HG02678 (cell line): ENCODE data around the gene TBC1D22A.
"Not testable (repeated sequence)": the region's sequence is repeated elsewhere in the genome, so short reads cannot be mapped to it uniquely, and the experiment has no call there.

Experiments
- ATAC-seq: cut with Tn5 transposase; IDR thresholded peaks from one replicate; pipeline ENCODE4 v1.9.1; 2021; ENCODE audit warnings: mild to moderate bottlenecking, moderate library complexity; ENCODE audit not compliant: unreplicated experiment

Gene TBC1D22A, protein sequence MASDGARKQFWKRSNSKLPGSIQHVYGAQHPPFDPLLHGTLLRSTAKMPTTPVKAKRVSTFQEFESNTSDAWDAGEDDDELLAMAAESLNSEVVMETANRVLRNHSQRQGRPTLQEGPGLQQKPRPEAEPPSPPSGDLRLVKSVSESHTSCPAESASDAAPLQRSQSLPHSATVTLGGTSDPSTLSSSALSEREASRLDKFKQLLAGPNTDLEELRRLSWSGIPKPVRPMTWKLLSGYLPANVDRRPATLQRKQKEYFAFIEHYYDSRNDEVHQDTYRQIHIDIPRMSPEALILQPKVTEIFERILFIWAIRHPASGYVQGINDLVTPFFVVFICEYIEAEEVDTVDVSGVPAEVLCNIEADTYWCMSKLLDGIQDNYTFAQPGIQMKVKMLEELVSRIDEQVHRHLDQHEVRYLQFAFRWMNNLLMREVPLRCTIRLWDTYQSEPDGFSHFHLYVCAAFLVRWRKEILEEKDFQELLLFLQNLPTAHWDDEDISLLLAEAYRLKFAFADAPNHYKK

DNA sequence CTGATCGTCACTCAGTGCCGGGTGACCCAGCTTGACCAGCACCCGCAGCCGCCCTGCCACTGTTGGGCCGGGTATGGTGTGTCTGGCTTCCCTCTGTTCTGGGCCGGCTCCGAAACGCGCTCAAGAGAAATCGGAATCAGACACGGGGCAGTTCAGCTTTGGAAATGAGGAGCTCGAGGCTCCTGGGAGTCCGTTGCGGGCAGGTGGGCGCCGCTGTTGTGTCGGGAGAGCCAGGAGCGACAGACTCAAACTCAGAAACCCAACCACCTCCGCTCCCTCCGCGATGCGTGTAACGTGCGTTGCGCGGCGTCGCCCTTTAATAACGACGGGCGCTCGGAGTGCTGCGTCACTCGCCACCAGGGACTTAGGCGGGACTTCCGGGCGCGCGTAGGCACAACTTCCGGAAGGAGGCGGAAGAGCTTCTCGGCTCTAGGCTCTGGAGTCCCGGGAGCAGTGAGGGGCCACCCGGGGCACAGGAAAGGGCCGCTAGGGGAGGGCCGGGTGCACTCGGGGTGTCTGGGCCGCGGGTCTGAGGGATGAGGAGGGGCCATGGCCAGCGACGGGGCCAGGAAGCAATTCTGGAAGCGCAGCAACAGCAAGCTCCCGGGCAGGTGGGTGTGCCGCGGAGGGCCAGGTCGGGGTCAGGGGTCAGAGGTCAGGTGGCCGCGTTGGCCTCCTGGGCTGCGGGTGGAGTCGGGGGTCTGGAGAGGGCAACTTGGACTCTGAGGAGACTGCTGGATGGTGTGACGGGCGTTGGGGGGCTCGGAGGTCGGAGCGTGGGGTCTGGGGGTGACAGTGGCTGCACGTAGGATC is at the start of gene TBC1D22A:
TSS of gene TBC1D22A (plus strand) at position 413 of the 813 bp plus-strand sequence. CDS start at position 550, 137 bp downstream.
- ATAC-seq = peak; percentile 86

DNA sequence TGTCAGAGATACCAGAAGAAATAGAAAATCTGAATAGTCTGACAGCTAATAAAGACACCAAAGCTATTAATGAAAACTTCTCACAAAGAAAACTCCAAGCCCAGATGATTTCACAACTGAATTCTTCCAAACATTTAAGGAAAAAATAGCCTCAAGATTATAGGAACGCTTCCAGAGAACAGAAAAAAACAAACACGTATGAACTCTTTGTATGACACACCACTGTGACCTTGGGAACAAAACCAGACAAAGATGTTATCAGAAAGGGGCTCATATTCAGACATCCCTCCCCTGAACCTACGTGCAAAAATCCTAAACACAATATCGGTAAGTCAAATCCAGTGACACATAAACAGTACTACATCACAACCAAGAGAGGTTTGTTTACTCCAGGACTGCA is 47.9 kb upstream of the TBC1D22A start:
- no peak for ATAC-seq

DNA sequence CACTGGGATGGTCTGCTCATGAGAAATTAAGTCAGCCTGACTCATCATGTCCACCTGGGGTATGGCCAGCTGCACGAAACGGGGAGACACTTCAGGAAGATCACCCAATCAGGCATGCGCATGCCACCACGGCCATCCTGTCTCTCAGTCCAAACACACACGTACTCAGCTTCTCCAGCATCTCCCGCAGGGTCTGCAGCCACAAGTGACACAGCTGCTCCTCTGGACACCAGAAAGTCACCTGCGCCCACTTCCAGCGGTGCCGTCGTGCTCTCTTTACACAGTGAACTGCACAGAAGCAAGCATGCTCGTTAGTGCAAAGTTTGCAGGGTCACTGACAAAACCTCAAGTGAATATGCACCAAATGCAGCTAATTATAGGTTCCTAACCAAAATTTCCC is 42.5 kb upstream of the TBC1D22A start:
- ATAC-seq = no peak

DNA sequence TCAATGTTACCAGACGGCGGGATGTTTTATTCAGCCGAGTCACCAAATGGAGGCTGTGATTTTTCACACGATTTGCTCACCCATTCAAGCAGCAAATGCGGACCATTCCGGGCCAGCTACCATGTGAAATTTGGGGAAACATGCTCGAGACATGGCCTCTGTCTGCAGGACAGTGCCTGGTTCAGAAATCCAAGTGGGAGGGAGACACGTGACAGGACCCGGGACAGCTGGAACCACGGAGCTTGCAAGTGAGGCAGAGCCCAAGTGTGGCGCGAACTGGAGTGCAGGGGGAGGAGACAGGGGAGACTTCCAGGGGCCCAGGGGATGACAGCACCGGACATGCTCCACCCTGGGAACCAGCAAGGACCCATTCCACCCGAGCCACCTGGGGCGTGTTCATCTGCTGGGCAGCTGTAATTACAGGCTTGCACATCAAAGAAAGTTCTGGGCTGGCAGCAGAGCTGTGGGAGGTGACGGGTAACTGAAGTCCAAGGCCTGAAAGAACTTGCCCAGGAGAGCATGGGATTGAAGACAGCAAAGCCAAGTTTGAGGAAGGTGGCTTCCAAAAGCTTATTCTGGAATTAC is 40.9 kb upstream of the TBC1D22A start:
- ATAC-seq = no peak

DNA sequence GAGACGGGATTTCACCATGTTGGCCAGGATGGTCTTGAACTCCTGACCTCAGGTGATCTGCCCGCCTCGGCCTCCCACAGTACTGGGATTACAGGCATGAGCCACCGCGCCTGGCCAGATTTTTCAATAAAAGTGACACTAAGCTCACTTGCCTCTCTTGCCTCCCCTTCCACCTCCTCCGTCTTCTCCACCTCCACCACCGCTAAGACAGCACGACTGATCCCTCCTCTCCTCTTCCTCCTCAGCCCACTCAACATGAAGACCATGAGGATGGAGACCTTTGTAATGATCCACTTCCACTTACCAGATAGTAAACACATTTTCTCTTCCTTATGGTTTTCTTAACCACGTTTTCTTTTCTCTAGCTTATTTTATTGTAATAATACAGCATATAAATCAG is 38.6 kb upstream of the TBC1D22A start:
- no peak for ATAC-seq

DNA sequence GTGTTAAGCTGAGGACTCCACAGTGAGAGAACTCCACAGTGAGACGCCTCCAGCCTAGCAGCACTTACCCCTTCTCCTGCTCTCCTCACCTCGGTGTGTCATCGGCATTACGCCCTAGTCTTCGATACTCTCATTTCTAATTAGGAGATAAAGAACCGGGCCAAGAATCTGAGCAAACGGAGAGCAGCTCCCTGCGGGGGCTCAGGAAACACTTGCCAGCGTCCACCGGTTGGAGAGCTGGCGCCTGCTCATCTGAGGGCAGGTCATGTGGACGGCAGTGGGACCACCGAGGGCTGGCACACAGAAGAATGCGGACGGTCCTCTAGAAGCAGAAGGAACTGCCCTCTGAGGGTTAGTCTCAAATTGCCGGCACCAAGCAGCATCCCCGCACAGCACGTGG is 37.4 kb upstream of the TBC1D22A start:
- ATAC-seq = no peak

DNA sequence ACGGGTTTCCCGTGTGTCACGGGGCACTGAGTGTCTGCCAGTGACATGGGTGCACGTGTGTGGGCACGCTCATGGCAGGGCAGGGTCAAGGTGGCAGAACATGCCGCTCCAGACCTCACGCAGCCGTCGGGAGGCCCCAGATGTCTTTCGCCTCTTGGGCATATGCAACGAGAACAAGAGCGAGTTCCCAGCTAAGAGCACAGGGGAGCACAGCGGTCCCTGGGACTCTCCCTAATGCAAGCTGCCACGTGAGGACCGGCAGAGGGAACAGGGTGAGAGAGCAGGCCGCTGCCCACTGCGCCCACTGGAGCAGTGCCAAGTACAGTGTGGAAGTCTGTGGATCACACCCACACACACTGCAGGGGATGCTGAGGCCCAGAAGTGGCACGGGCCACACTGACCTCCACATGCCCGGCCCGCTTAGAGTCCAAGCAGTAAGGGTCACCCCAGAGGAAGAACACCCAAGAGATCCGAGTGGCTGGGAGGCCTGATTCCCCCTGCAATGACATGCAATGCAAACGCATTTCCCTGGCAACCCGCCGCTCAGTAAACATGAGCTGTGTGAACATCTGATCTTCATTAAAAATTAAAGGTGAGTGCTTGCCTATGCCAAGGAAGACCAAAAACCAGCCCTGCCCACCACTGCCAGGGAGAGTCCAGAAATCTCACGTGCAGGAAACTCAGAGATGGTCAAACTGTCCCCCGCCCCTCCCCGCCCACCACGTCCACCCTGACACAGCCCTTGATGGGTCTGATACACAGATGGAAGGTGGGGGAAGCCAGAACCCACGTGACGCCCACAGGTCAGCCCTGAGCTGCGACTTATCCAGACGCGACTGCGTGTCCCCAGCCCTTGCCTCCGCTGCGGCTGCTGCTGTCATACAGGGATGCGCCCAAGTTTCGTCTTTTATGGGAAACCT is 36.1 kb upstream of the TBC1D22A start:
- peak; percentile 51 for ATAC-seq

DNA sequence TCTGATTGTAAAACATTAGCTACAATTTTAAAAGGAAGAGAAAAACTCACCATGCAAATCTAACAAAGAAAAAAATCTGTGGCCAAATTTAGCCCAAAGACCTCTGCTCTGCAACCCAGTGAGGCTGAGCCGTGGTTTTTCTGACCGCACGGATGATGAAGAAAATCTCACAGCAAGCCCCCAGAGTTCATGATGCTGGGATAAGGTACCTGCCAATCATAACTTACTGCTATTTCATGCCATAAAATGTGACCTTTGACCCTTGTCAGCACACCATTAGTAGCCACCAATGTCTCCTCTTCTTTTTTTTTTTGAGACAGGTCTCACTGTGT is 35.5 kb upstream of the TBC1D22A start:
- ATAC-seq = peak; percentile 76

DNA sequence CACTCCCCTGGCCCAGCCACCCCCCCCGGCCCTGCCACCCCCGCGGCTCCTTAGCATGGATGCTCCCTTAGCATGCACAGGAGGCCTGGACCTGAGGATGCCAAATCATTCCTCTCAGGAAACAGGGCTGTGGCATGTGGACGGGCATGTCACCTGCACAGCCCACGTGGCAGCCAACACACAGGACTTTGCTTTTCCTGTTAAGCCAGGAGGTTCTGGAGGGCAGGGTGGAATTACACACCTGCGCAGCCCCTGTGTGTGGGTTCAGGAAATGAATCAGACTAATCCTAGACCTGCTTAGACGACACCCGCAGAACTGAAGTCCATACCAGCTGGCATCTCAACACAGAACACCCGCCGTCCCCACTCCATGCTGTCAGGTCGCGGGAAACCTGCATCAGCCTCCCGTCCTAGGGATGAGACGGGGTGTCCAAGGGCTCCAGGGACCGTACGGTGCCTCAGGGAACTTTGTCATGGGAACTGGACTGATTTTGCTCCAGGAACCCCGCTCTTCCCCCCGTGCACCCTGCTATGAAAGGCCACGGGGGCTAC is 34.6 kb upstream of the TBC1D22A start:
- ATAC-seq = no peak

DNA sequence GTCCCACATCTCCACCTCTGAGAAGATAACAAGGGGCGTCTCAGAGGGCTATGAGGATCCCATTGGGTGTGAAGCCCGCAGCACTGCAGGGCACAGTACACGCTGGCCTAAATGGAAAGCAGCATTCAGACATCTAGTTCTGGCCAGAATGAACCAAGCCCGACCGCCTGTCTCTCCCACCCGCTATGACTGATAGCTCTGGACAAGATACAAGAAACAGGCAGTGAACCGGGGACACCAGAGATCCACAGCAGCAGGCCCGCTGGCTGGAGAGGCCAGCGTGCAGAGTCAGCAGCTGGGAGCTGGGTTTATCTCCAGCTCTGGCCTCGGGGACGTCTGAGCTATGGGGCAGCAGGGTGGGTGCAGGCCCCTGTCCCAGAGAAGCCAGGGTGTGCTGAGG is 34.0 kb upstream of the TBC1D22A start:
- no peak for ATAC-seq

DNA sequence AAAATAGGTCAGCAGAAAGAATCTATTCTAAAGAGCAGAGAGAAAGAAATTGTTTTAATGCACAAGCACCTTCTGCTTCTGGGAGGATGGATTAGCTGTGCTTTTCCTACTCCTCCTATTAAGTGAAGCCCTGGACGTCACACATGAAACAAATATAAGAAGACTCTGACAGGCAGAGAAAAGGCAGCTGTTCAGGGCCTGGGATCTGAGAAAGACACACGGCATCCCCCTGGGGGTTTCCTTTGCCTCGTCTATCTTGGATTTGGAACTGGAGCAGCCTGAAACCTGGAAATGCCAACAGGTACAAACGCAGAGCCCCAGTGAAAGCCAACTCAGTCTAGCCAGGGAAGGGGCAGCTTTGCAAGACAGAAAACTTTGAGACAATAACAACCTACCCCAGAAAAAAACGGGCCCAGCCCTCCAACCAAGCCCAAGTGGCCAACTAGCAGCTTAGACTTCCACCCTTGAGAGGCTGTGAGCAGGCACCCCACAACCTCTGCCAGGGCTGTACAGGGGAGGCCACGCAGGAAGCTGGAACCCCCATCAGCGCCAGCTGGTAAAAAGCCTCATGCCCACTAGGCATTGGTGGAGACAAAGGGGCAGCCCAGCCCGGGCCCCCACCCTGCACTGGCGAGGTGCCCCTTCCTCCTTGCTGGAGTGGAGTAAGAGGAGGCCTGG is 31.7 kb upstream of the TBC1D22A start:
- ATAC-seq = no peak

DNA sequence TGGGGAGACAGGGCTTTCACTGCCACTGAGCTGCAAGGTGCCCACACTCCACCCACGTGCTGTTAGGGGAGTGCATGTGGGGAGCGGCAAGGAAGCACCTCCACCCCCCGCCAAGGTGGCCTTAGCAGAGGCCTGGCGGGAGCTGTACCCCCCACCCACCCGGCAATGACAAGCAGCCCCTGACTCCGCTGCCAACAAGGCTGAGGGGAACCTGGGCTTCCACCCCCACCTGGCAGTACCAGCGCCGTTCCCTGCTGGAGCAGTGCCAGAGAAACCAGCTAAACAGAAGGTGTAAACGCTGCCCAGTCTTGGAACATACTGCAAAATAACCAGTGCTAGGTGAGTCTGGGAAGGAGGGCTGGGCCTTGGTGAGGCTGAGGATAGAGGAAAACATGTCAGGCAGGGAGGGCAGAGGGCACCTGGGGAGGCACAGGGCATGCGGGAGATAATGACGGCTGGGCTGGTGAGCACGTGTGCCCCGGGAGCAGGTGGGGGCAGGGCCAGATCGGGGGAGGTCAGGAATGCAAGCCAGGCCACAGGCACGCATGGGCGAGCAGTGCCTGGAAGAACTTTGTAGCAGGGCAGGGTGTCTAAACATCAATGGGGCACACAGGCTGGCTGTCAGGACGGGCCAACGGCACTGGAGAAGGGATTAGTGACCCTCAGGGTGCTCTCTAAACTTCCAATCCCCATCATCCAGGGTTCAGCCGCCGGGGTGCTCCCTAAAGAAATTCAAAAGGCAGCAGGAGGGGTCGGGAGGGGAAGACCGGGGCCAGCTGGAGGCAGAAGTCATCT is 31.0 kb upstream of the TBC1D22A start:
- ATAC-seq = no peak

DNA sequence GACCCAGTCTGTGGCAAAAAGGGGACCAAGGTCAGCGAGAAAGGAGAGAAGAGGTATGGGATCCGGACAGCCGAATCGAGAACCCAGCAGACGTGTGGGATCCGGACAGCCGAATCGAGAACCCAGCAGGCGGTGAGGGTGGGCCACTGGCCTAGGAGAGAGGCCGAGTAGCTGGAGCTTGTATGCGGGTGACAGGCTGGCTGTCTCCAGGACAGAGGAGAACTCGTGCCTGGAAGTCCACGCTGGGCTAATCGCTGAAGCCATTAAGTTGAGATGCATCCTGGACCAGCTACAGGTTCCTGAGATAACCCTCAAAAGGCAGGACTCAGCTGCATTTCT is 30.4 kb upstream of the TBC1D22A start:
- ATAC-seq = no peak

DNA sequence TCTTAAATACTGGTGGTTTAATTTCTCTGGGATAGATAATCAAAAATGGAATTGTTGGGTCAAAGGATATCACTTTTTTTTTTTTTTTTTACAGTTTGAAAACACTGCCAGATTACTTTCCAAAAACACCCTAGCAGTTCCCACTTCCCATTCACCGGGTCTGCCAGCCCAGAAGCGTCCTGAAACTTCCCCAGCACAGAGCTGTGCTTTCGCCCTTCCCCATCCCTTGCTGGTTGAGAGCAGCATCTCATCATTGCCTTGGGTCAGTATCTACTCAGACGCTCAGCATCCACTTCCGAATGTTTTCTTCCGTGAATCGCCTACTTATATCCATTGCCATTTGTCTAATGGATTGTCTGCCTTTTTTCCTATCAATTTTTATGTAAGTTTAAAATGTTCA is 29.9 kb upstream of the TBC1D22A start:
- no peak for ATAC-seq

DNA sequence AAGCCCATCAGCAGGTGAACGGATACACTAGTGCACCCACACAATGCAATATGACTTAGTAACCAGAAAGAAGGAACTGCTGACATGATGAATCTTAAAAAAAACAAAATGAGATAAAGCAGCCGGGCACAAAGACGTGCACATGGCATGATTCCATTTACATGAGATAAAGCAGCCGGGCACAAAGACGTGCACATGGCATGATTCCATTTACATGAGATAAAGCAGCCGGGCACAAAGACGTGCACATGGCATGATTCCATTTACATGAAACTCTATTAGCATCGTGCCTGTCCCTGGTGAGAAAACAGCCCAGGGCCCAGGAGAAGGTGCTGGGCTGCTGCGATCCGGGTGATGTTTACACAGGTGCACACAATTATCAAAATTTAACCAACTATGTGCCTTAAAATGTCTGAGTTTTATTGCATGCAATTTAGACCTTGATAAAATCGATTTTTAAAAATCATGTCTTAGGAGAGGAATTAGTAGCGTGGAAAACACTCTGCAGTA is 28.2 kb upstream of the TBC1D22A start:
- not testable (repeated sequence) for ATAC-seq

DNA sequence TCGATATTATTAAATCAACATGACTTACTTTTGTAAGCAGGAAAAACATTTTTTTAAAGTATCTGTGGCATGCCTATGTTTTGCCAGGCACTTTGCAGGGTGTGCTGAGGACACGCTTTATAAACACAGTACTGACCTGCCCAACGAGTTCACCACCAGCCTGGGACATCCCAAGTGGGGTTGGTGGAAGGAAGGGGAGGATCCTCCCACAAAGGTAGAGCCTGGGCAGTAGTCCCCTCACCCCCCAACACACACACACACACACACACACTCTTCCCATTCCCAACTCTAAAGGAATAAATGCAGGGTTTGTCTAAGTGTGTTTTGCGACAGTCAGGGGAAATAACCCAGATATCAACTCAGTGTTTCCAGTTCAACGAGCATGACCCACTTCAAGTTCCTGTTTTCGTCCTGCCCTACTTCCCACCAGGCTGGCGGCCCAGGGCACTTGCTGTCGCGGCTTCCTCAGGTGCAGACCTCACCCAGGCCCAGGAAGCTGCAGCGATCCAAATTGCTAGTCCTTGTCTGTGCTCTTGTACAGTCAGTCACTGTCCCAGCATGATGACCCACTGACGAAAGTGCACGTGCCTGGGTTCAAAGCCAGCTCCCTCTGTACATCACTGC is 27.5 kb upstream of the TBC1D22A start:
- no peak for ATAC-seq

DNA sequence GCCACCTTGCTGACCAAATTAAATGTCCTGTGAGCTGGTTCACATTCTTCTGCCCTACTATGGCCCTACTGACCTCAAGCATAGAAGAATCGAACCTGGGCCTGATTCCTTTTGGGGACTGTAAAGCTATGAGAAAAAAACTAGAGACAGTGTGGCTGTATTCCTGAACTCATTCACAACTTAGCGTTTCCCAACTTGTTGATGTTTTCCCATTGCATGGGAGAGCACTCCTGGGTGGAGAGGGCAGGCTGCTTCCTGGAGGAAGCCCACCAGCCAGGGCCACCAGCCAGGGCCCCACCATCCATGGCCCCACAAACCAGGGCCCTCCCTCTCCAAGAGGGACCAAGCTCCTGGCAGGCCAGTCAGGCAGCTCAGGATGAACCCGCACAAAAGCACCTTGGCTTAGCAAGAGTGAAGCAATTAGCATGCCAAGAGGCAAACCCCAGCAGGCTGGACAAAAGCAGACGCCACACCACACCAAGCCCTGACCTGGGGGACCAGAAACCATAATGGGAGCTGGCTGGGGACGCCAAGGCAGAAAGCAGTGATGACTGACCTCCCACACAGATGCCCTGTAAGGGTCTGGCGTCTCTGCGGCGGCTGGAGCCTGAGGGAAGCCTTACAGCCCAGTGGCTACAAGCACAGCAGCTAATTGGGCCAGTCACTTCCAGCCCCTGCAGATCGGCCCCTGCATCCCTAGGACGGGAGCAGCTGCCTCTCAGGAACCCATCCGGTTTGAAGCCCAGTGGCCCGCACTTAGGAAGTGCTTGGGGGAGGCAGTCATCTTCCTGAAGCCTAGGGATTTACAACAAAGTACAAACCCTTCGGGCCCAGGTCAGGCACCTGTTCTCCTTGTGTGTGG is 26.5 kb upstream of the TBC1D22A start:
- no peak for ATAC-seq
